ENCODE measurements around the gene KIRREL3.

The KIRREL3 gene

DNA sequence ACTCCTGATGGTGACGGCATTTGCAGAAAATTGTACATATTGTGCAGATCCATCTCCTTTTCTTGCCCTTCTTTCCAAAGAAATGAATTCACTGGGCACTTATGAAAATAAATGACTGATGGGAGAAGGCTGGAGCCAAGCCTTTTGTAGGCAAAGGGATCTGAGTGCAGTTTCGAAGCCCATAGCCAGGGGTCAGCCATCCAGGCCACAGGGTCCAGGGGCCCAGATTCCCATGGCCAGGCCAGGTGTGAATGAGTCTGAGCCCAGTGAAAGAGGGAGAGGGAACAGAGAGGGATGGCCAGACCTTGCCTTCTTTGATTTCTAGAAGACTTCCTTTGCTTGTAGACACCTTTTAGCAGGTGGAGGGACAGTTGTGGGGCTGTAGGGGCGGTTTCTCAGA is 209.1 kb downstream of the KIRREL3 start:
- Histone ChIP-seq H3K27me3 (ENCODE audit: control insufficient read depth in 5 of 5, insufficient read depth in 4 of 5, low read length in 5 of 5) (no peaks in the 10 kb centered on the region), H3K9ac (ENCODE audit: low read length in 5 of 5) (no peak overlapping the region), H3K9me3 (ENCODE audit: control insufficient read depth in 5 of 5, low read length in 5 of 5) (no peaks in the 10 kb centered on the region)

DNA sequence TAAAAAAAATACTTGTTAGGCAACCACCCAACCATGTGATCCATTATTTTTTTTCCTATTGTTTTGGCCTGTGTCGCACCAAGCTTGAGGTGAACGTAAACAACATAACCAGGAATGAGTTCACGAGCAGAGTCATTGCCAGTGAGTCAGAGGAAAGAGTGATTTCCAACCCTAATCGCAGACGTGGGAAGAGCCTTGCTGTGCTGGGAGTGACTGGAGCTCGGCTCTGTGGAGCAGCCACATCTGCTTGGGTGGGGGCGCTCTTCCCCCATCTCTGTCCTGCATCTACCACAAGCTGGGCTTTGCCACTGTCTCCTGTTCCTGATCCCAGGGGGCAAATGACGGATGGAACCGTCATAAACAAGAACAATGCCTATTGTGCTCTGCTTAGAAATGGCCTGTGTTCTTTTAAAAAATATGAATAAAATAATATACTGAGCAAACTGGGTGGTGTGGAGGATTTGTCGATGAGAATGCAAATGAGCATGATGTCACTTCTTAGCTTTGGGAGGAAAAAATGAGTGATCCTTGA is 210.0 kb downstream of the KIRREL3 start:
- no peaks in the 10 kb centered on the region for H3K9me3 ChIP-seq (ENCODE audit: control insufficient read depth in 5 of 5, low read length in 5 of 5)
- H3K27ac ChIP-seq (ENCODE audit: low read depth, low read length), result no peak overlapping the region
- H3K4me1 ChIP-seq (ENCODE audit: control insufficient read depth in 5 of 5, insufficient read depth in 5 of 5, low read length in 5 of 5), result peaks cover 0 to 7% (median 0%) of the 10 kb centered on the region in 5 donors
- no peaks in the 10 kb centered on the region for H3K27me3 ChIP-seq (ENCODE audit: control insufficient read depth in 5 of 5, insufficient read depth in 4 of 5, low read length in 5 of 5)
- H3K36me3 ChIP-seq (ENCODE audit: control insufficient read depth in 5 of 5, insufficient read depth in 5 of 5, low read length in 5 of 5), result no peaks in the 10 kb centered on the region
- H3K9ac ChIP-seq (ENCODE audit: low read length in 5 of 5), result no peak overlapping the region
- no peak overlapping the region for H3K4me3 ChIP-seq (ENCODE audit: low read depth in 1 of 5, low read length in 5 of 5)

More for the DNA sequence above, 209.1 kb downstream of the KIRREL3 start:
- no peak overlapping the region for H3K27ac ChIP-seq (ENCODE audit: low read depth, low read length)
- no peak overlapping the region for H3K4me3 ChIP-seq (ENCODE audit: low read depth in 1 of 5, low read length in 5 of 5)
- H3K36me3 ChIP-seq (ENCODE audit: control insufficient read depth in 5 of 5, insufficient read depth in 5 of 5, low read length in 5 of 5), result no peaks in the 10 kb centered on the region
- peaks cover 0 to 7% (median 0%) of the 10 kb centered on the region in 5 donors for H3K4me1 ChIP-seq (ENCODE audit: control insufficient read depth in 5 of 5, insufficient read depth in 5 of 5, low read length in 5 of 5)

DNA sequence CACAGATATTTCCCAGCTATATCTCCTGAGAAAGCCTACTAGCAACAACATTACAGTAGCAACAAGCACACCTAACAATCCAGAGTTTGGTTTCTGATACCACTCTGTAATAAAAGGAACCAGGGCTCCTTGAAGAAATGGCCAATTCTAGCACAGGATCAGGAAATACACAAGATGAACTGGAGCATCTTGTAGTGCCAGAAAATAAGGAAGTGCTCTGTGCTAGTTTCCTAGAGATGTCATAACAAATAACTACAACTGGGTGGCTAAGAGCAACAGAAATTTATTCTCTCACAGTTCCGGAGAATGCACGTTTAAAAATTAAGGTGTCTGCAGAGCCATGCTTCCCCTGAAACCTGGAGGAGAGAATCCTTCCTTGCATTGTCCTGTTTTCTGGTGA is 217.8 kb downstream of the KIRREL3 start:
- Histone ChIP-seq H3K9me3 (ENCODE audit: control insufficient read depth in 5 of 5, low read length in 5 of 5) (no peaks in the 10 kb centered on the region), H3K4me3 (ENCODE audit: low read depth in 1 of 5, low read length in 5 of 5) (no peak overlapping the region), H3K4me1 (ENCODE audit: control insufficient read depth in 5 of 5, insufficient read depth in 5 of 5, low read length in 5 of 5) (no peaks in the 10 kb centered on the region), H3K9ac (ENCODE audit: low read length in 5 of 5) (no peak overlapping the region), H3K27ac (ENCODE audit: low read depth, low read length) (no peak overlapping the region), H3K27me3 (ENCODE audit: control insufficient read depth in 5 of 5, insufficient read depth in 4 of 5, low read length in 5 of 5) (peaks cover 0 to 3% (median 0%) of the 10 kb centered on the region in 5 donors), H3K36me3 (ENCODE audit: control insufficient read depth in 5 of 5, insufficient read depth in 5 of 5, low read length in 5 of 5) (no peaks in the 10 kb centered on the region)

DNA sequence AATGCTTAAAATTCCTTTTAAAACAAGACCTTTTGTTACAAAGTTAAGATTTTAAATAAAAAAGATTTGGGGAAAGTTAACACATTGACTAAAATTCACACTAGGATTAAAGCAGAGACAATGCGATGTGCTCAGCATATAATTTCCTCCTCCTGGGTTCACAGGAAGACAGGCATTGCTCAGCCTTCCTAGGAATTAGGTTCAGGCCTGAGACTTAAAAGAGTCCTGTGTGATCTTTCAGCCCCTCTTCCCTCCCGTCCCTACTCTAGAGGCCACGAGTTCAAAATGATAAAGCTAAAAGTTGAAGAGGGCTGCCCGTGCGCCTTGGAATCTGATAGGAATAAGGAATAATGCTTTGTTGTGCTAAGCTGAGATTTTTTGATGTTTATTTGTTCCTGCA is 218.6 kb downstream of the KIRREL3 start:
- H3K36me3 ChIP-seq (ENCODE audit: control insufficient read depth in 5 of 5, insufficient read depth in 5 of 5, low read length in 5 of 5), result no peaks in the 10 kb centered on the region
- no peak overlapping the region for H3K27ac ChIP-seq (ENCODE audit: low read depth, low read length)
- peaks cover 0 to 3% (median 0%) of the 10 kb centered on the region in 5 donors for H3K27me3 ChIP-seq (ENCODE audit: control insufficient read depth in 5 of 5, insufficient read depth in 4 of 5, low read length in 5 of 5)
- H3K9ac ChIP-seq (ENCODE audit: low read length in 5 of 5), result no peak overlapping the region
- no peaks in the 10 kb centered on the region for H3K9me3 ChIP-seq (ENCODE audit: control insufficient read depth in 5 of 5, low read length in 5 of 5)
- H3K4me1 ChIP-seq (ENCODE audit: control insufficient read depth in 5 of 5, insufficient read depth in 5 of 5, low read length in 5 of 5), result no peaks in the 10 kb centered on the region
- no peak overlapping the region for H3K4me3 ChIP-seq (ENCODE audit: low read depth in 1 of 5, low read length in 5 of 5)

DNA sequence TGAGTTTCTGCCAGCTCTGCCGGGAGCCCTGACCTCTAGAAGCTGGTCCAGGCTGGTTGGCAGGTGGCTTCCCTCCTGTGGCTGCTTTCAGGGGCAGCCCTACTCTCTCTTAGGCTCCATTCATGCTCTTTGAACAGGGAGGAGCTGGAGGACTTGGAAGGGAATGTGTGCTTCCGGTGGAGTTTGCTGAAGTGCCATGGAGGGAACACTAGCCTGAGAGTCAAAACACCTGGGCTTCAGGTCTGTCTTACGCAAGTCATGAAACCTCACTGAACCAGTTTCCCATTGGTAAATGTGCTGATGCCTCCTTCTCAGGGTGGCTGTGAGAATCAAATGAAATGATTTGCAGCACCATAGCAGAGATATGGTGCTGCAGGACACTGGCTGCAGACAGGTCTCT is 224.5 kb downstream of the KIRREL3 start:
- Histone ChIP-seq H3K9ac (ENCODE audit: low read length in 5 of 5) (no peak overlapping the region), H3K36me3 (ENCODE audit: control insufficient read depth in 5 of 5, insufficient read depth in 5 of 5, low read length in 5 of 5) (no peaks in the 10 kb centered on the region), H3K9me3 (ENCODE audit: control insufficient read depth in 5 of 5, low read length in 5 of 5) (no peaks in the 10 kb centered on the region), H3K27me3 (ENCODE audit: control insufficient read depth in 5 of 5, insufficient read depth in 4 of 5, low read length in 5 of 5) (peaks cover 0 to 5% (median 3%) of the 10 kb centered on the region in 5 donors), H3K4me1 (ENCODE audit: control insufficient read depth in 5 of 5, insufficient read depth in 5 of 5, low read length in 5 of 5) (no peaks in the 10 kb centered on the region), H3K4me3 (ENCODE audit: low read depth in 1 of 5, low read length in 5 of 5) (no peak overlapping the region), H3K27ac (ENCODE audit: low read depth, low read length) (no peak overlapping the region)

DNA sequence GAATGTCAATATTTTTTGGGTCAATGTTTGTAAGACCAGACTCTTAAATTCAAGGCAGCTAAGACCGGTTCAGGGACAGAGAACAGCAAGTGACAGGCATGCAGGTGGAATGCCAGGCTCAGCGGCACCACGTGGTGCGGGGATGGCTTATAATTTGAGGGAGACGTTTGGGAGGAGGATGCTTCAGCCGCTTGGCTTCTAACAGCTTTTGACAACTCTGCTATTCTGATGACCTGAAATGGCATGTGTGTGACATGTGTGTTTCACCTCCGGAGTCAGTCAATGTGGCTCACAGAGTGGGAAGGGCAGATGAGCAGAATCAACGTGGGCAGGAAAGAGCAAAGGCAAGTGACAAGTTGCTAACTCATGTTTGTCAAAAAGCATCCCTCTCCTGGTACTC is 228.3 kb downstream of the KIRREL3 start:
- Histone ChIP-seq H3K9ac (ENCODE audit: low read length in 5 of 5) (no peak overlapping the region), H3K27ac (ENCODE audit: low read depth, low read length) (no peak overlapping the region), H3K4me3 (ENCODE audit: low read depth in 1 of 5, low read length in 5 of 5) (no peak overlapping the region), H3K36me3 (ENCODE audit: control insufficient read depth in 5 of 5, insufficient read depth in 5 of 5, low read length in 5 of 5) (no peaks in the 10 kb centered on the region), H3K27me3 (ENCODE audit: control insufficient read depth in 5 of 5, insufficient read depth in 4 of 5, low read length in 5 of 5) (peaks cover 0 to 3% (median 2%) of the 10 kb centered on the region in 5 donors), H3K9me3 (ENCODE audit: control insufficient read depth in 5 of 5, low read length in 5 of 5) (no peaks in the 10 kb centered on the region), H3K4me1 (ENCODE audit: control insufficient read depth in 5 of 5, insufficient read depth in 5 of 5, low read length in 5 of 5) (no peaks in the 10 kb centered on the region)

DNA sequence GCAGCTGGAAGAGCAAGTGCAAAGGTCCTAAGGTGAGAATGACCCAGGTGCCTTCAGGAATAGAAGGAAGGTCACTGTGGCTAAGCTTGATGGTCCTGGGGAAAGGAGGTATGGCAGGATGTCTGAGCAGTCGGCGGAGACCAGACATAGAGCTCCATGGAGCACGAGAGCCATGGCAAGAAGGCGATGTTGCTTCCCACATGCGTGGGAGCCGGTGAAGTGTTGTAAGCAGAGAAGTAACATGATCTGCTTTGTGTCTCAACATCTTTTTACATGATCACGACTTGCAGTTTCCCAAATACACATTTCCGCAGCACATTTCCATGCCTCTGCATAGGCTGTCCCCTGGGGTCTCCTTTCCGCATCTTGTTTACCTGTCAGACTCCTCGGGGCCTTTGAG is 231.9 kb downstream of the KIRREL3 start:
- Histone ChIP-seq H3K27ac (ENCODE audit: low read depth, low read length) (no peak overlapping the region), H3K36me3 (ENCODE audit: control insufficient read depth in 5 of 5, insufficient read depth in 5 of 5, low read length in 5 of 5) (no peaks in the 10 kb centered on the region), H3K9ac (ENCODE audit: low read length in 5 of 5) (no peak overlapping the region), H3K4me3 (ENCODE audit: low read depth in 1 of 5, low read length in 5 of 5) (no peak overlapping the region), H3K4me1 (ENCODE audit: control insufficient read depth in 5 of 5, insufficient read depth in 5 of 5, low read length in 5 of 5) (no peaks in the 10 kb centered on the region), H3K27me3 (ENCODE audit: control insufficient read depth in 5 of 5, insufficient read depth in 4 of 5, low read length in 5 of 5) (peaks cover 0 to 2% (median 0%) of the 10 kb centered on the region in 5 donors), H3K9me3 (ENCODE audit: control insufficient read depth in 5 of 5, low read length in 5 of 5) (no peaks in the 10 kb centered on the region)

DNA sequence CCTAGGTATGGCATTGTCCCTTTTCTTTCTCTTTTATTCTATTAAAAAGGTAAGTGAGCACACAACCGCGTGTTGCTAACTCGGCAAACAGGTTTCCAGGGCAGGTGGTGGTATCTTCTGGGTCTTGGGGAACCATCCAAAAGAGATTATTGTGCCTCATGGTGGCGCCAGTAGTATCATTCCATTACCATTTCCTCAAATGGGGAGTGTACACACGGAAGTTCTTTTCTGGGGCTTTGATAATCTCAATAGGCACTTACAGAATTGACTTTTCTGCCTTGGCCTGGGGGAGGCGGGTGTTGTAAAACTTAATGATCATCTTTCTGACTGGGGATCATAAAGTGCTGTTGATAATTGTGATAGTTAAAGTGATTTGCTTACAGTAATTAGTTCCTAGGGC is 234.1 kb downstream of the KIRREL3 start:
- H3K4me1 ChIP-seq (ENCODE audit: control insufficient read depth in 5 of 5, insufficient read depth in 5 of 5, low read length in 5 of 5), result peaks cover 0 to 2% (median 0%) of the 10 kb centered on the region in 5 donors
- no peaks in the 10 kb centered on the region for H3K9me3 ChIP-seq (ENCODE audit: control insufficient read depth in 5 of 5, low read length in 5 of 5)
- no peak overlapping the region for H3K27ac ChIP-seq (ENCODE audit: low read depth, low read length)
- no peaks in the 10 kb centered on the region for H3K36me3 ChIP-seq (ENCODE audit: control insufficient read depth in 5 of 5, insufficient read depth in 5 of 5, low read length in 5 of 5)
- H3K9ac ChIP-seq (ENCODE audit: low read length in 5 of 5), result no peak overlapping the region
- no peak overlapping the region for H3K4me3 ChIP-seq (ENCODE audit: low read depth in 1 of 5, low read length in 5 of 5)
- H3K27me3 ChIP-seq (ENCODE audit: control insufficient read depth in 5 of 5, insufficient read depth in 4 of 5, low read length in 5 of 5), result no peaks in the 10 kb centered on the region

DNA sequence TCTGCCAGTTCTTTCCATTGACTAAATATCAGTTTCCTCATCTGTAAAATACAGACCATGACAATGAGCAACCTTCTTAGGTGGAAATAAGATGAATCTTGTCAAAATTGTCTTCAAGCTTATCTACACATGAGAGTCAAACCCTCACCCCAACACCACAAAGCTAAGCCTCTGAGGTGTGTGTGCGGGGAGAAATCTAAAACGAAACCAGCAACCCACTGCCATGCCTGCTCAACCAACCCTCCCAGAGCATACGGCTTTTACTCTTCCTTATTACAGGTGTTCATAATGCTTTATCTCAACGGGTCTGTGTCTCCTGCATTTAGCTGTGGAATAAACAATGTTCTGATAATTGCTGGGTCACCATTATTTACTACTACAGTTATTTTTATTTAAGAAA is 235.4 kb downstream of the KIRREL3 start:
- Histone ChIP-seq H3K9me3 (ENCODE audit: control insufficient read depth in 5 of 5, low read length in 5 of 5) (no peaks in the 10 kb centered on the region), H3K36me3 (ENCODE audit: control insufficient read depth in 5 of 5, insufficient read depth in 5 of 5, low read length in 5 of 5) (no peaks in the 10 kb centered on the region), H3K9ac (ENCODE audit: low read length in 5 of 5) (no peak overlapping the region), H3K4me1 (ENCODE audit: control insufficient read depth in 5 of 5, insufficient read depth in 5 of 5, low read length in 5 of 5) (peaks cover 0 to 2% (median 0%) of the 10 kb centered on the region in 5 donors), H3K27ac (ENCODE audit: low read depth, low read length) (no peak overlapping the region), H3K4me3 (ENCODE audit: low read depth in 1 of 5, low read length in 5 of 5) (no peak overlapping the region), H3K27me3 (ENCODE audit: control insufficient read depth in 5 of 5, insufficient read depth in 4 of 5, low read length in 5 of 5) (peaks cover 0 to 2% (median 0%) of the 10 kb centered on the region in 5 donors)

DNA sequence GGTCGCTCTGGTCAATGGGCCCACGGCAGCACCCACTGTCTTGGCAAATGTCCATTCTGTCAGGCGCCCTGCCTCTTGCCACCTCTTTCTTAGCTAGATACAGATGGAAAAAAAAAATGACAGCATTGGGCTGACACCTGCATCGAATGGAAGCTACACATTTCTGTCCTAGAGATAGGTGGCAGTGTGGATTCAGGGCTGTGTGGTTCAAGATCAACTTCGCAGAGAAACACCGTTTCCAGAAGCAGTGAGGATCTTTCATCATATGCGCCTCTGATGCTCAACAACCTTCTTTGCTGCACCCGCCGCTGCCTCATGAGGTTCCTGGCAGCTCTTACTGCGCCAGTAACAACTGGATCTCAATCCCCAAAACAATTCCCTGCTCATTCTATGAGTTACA is 236.3 kb downstream of the KIRREL3 start:
- H3K36me3 ChIP-seq (ENCODE audit: control insufficient read depth in 5 of 5, insufficient read depth in 5 of 5, low read length in 5 of 5), result no peaks in the 10 kb centered on the region
- H3K27me3 ChIP-seq (ENCODE audit: control insufficient read depth in 5 of 5, insufficient read depth in 4 of 5, low read length in 5 of 5), result peaks cover 0 to 2% (median 0%) of the 10 kb centered on the region in 5 donors
- no peak overlapping the region for H3K4me3 ChIP-seq (ENCODE audit: low read depth in 1 of 5, low read length in 5 of 5)
- peaks cover 0 to 2% (median 0%) of the 10 kb centered on the region in 5 donors for H3K4me1 ChIP-seq (ENCODE audit: control insufficient read depth in 5 of 5, insufficient read depth in 5 of 5, low read length in 5 of 5)
- H3K27ac ChIP-seq (ENCODE audit: low read depth, low read length), result no peak overlapping the region
- no peak overlapping the region for H3K9ac ChIP-seq (ENCODE audit: low read length in 5 of 5)
- H3K9me3 ChIP-seq (ENCODE audit: control insufficient read depth in 5 of 5, low read length in 5 of 5), result no peaks in the 10 kb centered on the region

Data from subcutaneous abdominal adipose tissue (tissue), 5 donors.